H1 (cell line): ENCODE measurements around the gene ACVRL1. TPM values are rescaled to one million over a fixed set of nuclear protein-coding genes. Genes with fewer than 3 reads are reported as not detected.

Experiments used
- CTCF ChIA-PET: fragments of 300-600 bp; sonication (Branson Sonifier 250); formaldehyde crosslinking; loops from one replicate; lab custom pipeline; 2021; ENCODE audit not compliant: partially characterized antibody; lab: Charles Lee
- POLR2A ChIA-PET: fragments of 300-600 bp; sonication (Branson Sonifier 250); formaldehyde crosslinking; loops from one replicate; lab custom pipeline; 2021; ENCODE audit warnings: inconsistent platforms; ENCODE audit not compliant: partially characterized antibody; lab: Charles Lee
- DNase-seq, 2 experiments: peaks; one replicate each; pipeline versions ENCODE4 v3.0.0 to v3.0.0-alpha.2; 2010 to 2022; ENCODE audit warnings: low spot score in 2 of 2, low read depth in 1 of 2, mixed read lengths in 1 of 2
- FAIRE-seq: peaks from 2 replicates; lab custom pipeline; 2011; peaks lifted over from hg19 to GRCh38; lab: Jason Lieb, UNC
- H2AFZ ChIP-seq: 2 replicates; pipeline ENCODE4 v1.8.1; 2012; ENCODE audit warnings: low read length, inconsistent platforms
- H2AK5ac ChIP-seq: 2 replicates; pipeline ENCODE4 v1.6.1; 2013; ENCODE audit warnings: low read depth, low read length
- H2BK120ac ChIP-seq: replicated peaks from 2 replicates; pipeline ENCODE3; 2013; ENCODE audit warnings: low read depth, low read length, inconsistent platforms
- H2BK12ac ChIP-seq: 2 replicates; pipeline ENCODE4 v1.6.1; 2013; ENCODE audit warnings: low read depth, low read length
- H2BK15ac ChIP-seq: 2 replicates; pipeline ENCODE4 v1.6.1; 2013; ENCODE audit warnings: low read length
- H2BK20ac ChIP-seq: 2 replicates; pipeline ENCODE4 v1.6.1; 2013; ENCODE audit warnings: low read length
- H2BK5ac ChIP-seq: 2 replicates; pipeline ENCODE4 v1.6.1; 2013; ENCODE audit warnings: low read depth, low read length
- H3K14ac ChIP-seq: 2 replicates; pipeline ENCODE4 v1.6.1; 2013; ENCODE audit warnings: inconsistent platforms; ENCODE audit not compliant: insufficient read length
- H3K18ac ChIP-seq: 2 replicates; pipeline ENCODE4 v1.6.1; 2013; ENCODE audit warnings: low read length; ENCODE audit errors: extremely low read depth
- H3K23ac ChIP-seq: 2 replicates; pipeline ENCODE4 v1.6.1; 2013; ENCODE audit warnings: inconsistent platforms; ENCODE audit not compliant: insufficient read length
- H3K23me2 ChIP-seq: 2 replicates; pipeline ENCODE4 v1.6.1; 2013; ENCODE audit warnings: low read depth, low read length
- H3K27ac ChIP-seq: 2 replicates; pipeline ENCODE4 v1.6.1; 2011; ENCODE audit warnings: low read depth, low read length, inconsistent platforms
- H3K27me3 ChIP-seq, 4 experiments: replicated peaks in 1 of 4; 1 replicate in 1 of 4; 2 replicates in 3 of 4; pipeline versions ENCODE4 v1.6.1 to v1.8.1; 2011 to 2013; ENCODE audit warnings: low read length in 3 of 4, mild to moderate bottlenecking in 3 of 4, inconsistent platforms in 2 of 4, mixed read lengths in 2 of 4, moderate library complexity in 1 of 4; ENCODE audit not compliant: control insufficient read depth in 3 of 4, insufficient read depth in 3 of 4; ENCODE audit errors: extremely low read depth in 1 of 4
- H3K36me3 ChIP-seq, 4 experiments: 2 replicates each; pipeline versions ENCODE4 v1.6.1 to v1.8.1; 2011 to 2013; ENCODE audit warnings: mild to moderate bottlenecking in 4 of 4, low read length in 3 of 4, moderate library complexity in 2 of 4, control low read depth in 1 of 4, inconsistent platforms in 1 of 4; ENCODE audit not compliant: insufficient read depth in 4 of 4, control insufficient read depth in 2 of 4
- H3K4ac ChIP-seq: replicated peaks from 2 replicates; pipeline ENCODE3; 2013; ENCODE audit warnings: low read length, low read depth, mixed read lengths, inconsistent platforms; ENCODE audit not compliant: insufficient read length
- H3K4me1 ChIP-seq, 4 experiments: replicated peaks in 1 of 4; 1 replicate in 1 of 4; 2 replicates in 3 of 4; pipeline versions ENCODE4 v1.6.1 to v1.8.1; 2011 to 2013; ENCODE audit warnings: low read length in 3 of 4, inconsistent platforms in 2 of 4, mixed read lengths in 1 of 4; ENCODE audit not compliant: insufficient read depth in 4 of 4, control insufficient read depth in 3 of 4
- H3K4me2 ChIP-seq, 2 experiments: 2 replicates each; pipeline versions ENCODE4 v1.6.1 to v1.8.1; 2011 to 2013; ENCODE audit warnings: low read depth in 2 of 2, low read length in 2 of 2, control low read depth in 1 of 2, inconsistent platforms in 1 of 2, mild to moderate bottlenecking in 1 of 2; ENCODE audit not compliant: insufficient read depth in 1 of 2
- H3K4me3 ChIP-seq, 4 experiments: fragments of 200-600, 300-600 bp in 1 of 4; sonication (generic), shearing (Covaris generic), sonication (Bioruptor Twin) in 1 of 4; 2 replicates each; pipeline versions ENCODE4 v1.5.1 to v1.8.1; 2011 to 2016; ENCODE audit warnings: low read length in 4 of 4, low read depth in 3 of 4, control low read depth in 2 of 4, inconsistent platforms in 2 of 4, mild to moderate bottlenecking in 2 of 4, mixed read lengths in 1 of 4, moderate library complexity in 1 of 4; ENCODE audit not compliant: insufficient read depth in 2 of 4; ENCODE audit errors: extremely low read depth in 1 of 4
- H3K56ac ChIP-seq: replicated peaks from 2 replicates; pipeline ENCODE3; 2013; ENCODE audit warnings: low read depth, mild to moderate bottlenecking, mixed read lengths, low read length, inconsistent platforms; ENCODE audit not compliant: insufficient read length
- H3K79me1 ChIP-seq: 2 replicates; pipeline ENCODE4 v1.6.1; 2013; ENCODE audit warnings: low read depth, low read length, control low read depth
- H3K79me2 ChIP-seq, 2 experiments: 2 replicates each; pipeline versions ENCODE4 v1.6.1 to v1.8.1; 2012 to 2013; ENCODE audit warnings: low read length in 2 of 2, mild to moderate bottlenecking in 2 of 2, inconsistent platforms in 1 of 2; ENCODE audit not compliant: insufficient read depth in 2 of 2, control insufficient read depth in 1 of 2
- H3K9ac ChIP-seq, 4 experiments: replicated peaks in 1 of 4; 1 replicate in 1 of 4; 2 replicates in 3 of 4; pipeline versions ENCODE4 v1.6.1 to v1.8.1; 2011 to 2013; ENCODE audit warnings: low read depth in 3 of 4, low read length in 3 of 4, control low read depth in 2 of 4, mild to moderate bottlenecking in 2 of 4, moderate library complexity in 2 of 4, inconsistent platforms in 1 of 4; ENCODE audit errors: extremely low read depth in 1 of 4
- H3K9me3 ChIP-seq, 2 experiments: 2 replicates each; pipeline versions ENCODE4 v1.6.1 to v1.8.1; 2012 to 2013; ENCODE audit warnings: mild to moderate bottlenecking in 2 of 2, moderate library complexity in 2 of 2, control low read depth in 1 of 2, inconsistent platforms in 1 of 2, low read depth in 1 of 2, low read length in 1 of 2, mixed read lengths in 1 of 2; ENCODE audit not compliant: insufficient read depth in 2 of 2
- H4K20me1 ChIP-seq, 2 experiments: replicated peaks in 1 of 2; 2 replicates each; pipeline versions ENCODE3 to v1.8.1; 2011 to 2013; ENCODE audit warnings: inconsistent platforms in 2 of 2, low read length in 2 of 2, mild to moderate bottlenecking in 1 of 2; ENCODE audit not compliant: insufficient read depth in 2 of 2, control insufficient read depth in 1 of 2
- H4K5ac ChIP-seq: 2 replicates; pipeline ENCODE4 v1.6.1; 2013; ENCODE audit warnings: low read length, low read depth, mixed read lengths, inconsistent platforms; ENCODE audit not compliant: insufficient read length
- H4K8ac ChIP-seq: 2 replicates; pipeline ENCODE4 v1.8.0; 2013; ENCODE audit warnings: mild to moderate bottlenecking, moderate library complexity, low read length, inconsistent platforms; ENCODE audit not compliant: insufficient read depth; ENCODE audit errors: extremely low read depth
- H4K91ac ChIP-seq: replicated peaks from 2 replicates; pipeline ENCODE3; 2013; ENCODE audit warnings: low read length, mixed read lengths, inconsistent platforms; ENCODE audit not compliant: insufficient read length
- ASH2L ChIP-seq: fragments of 200-600, 300-600 bp; sonication (generic); IDR thresholded peaks from one replicate; pipeline ENCODE4 v1.7.1; 2017; ENCODE audit warnings: low read length
- ATF3 ChIP-seq: IDR thresholded peaks from 2 replicates; pipeline ENCODE4 v1.6.1; 2011; ENCODE audit warnings: low read depth, mild to moderate bottlenecking, low read length; ENCODE audit not compliant: insufficient read depth
- BCL11A ChIP-seq, 2 experiments: IDR thresholded peaks; one replicate each; pipeline ENCODE4 v1.6.1; 2011; ENCODE audit warnings: low read depth in 2 of 2, low read length in 2 of 2, mild to moderate bottlenecking in 2 of 2
- E2F6 ChIP-seq: IDR thresholded peaks from 2 replicates; pipeline ENCODE4 v1.6.1; 2012; ENCODE audit warnings: inconsistent platforms
- EP300 ChIP-seq, 2 experiments: IDR thresholded peaks; 1 replicate in 1 of 2; 2 replicates in 1 of 2; pipeline ENCODE4 v1.6.1; 2011 to 2012; ENCODE audit warnings: low read depth in 2 of 2, low read length in 2 of 2, mild to moderate bottlenecking in 2 of 2, borderline replicate concordance in 1 of 2, inconsistent platforms in 1 of 2, moderate library complexity in 1 of 2
- FOSL1 ChIP-seq: IDR thresholded peaks from 2 replicates; pipeline ENCODE4 v1.6.1; 2011; ENCODE audit warnings: mild to moderate bottlenecking, low read depth, low read length, moderate library complexity; ENCODE audit not compliant: insufficient read depth
- KDM1A ChIP-seq: fragments of 200-600, 300-600 bp; sonication (generic); IDR thresholded peaks from 2 replicates; pipeline ENCODE4 v1.7.1; 2016; ENCODE audit warnings: mild to moderate bottlenecking, low read length, borderline replicate concordance
- POU5F1 ChIP-seq: IDR thresholded peaks from 2 replicates; pipeline ENCODE4 v1.6.1; 2011; ENCODE audit warnings: low read depth, mild to moderate bottlenecking, low read length, moderate library complexity
- RAD21 ChIP-seq, 2 experiments: IDR thresholded peaks in 1 of 2; conservative IDR thresholded peaks in 1 of 2; 2 replicates each; pipeline ENCODE4 v1.6.1; 2011; ENCODE audit warnings: low read depth in 2 of 2, low read length in 2 of 2, improper control_type of control experiment in 1 of 2, inconsistent platforms in 1 of 2, mild to moderate bottlenecking in 1 of 2, moderate library complexity in 1 of 2
- SRF ChIP-seq: IDR thresholded peaks from 2 replicates; pipeline ENCODE4 v1.6.1; 2011; ENCODE audit warnings: mild to moderate bottlenecking, low read depth, low read length, moderate library complexity
- TAF7 ChIP-seq: optimal IDR thresholded peaks from 2 replicates; pipeline ENCODE3; 2011; ENCODE audit warnings: low read depth, mild to moderate bottlenecking, inconsistent platforms, low read length, moderate library complexity, borderline replicate concordance
- TCF12 ChIP-seq: IDR thresholded peaks from 2 replicates; pipeline ENCODE4 v1.6.1; 2011; ENCODE audit warnings: low read depth, mild to moderate bottlenecking, low read length
- WGBS, 2 experiments: shearing (Covaris generic) in 1 of 2; methylation state at CpG; one replicate each; pipeline versions ENCODE4 v1.1.6 to v1.1.7; 2013 to 2015; ENCODE audit warnings: low lambda C conversion rate in 2 of 2, mixed read lengths in 2 of 2, inconsistent platforms in 1 of 2, low coverage in 1 of 2, missing lambda C conversion rate in 1 of 2; ENCODE audit not compliant: insufficient replicate concordance in 2 of 2, insufficient coverage in 1 of 2, insufficient read length in 1 of 2; ENCODE audit errors: extremely low coverage in 1 of 2, missing lambda C conversion rate in 1 of 2; 5-methylcytosine and 5-hydroxymethylcytosine counted together
- polyA plus RNA-seq, 7 experiments: library from polyadenylated mRNA; depleted of rRNA in 3 of 7; stranded (reverse) in 5 of 7; unstranded in 2 of 7; fragments of >200 nt in 5 of 7; fragments of 200-250 nt in 2 of 7; gene quantifications; 1 replicate in 5 of 7; 2 replicates in 1 of 7; 4 replicates in 1 of 7; pipeline versions ENCODE4 v1.2.1 to v1.2.3, GENCODE V29; 2011 to 2013; ENCODE audit warnings: missing spikeins in 2 of 7, mixed read lengths in 2 of 7
- total RNA-seq: library from RNA; stranded (reverse); fragmentation: NEBNext Ultra II Directional; extraction: Animal tissue kit (Norgen Biotek cat#: 25700); gene quantifications from 2 replicates; pipeline ENCODE4 v1.2.1, GENCODE V29; 2021

The ACVRL1 gene
- total and polyA plus RNA-seq, 2 of the 8 experiments (the other 6 are each of a cell fraction or from before 2014, with no cell fraction given) = 0.09 to 0.35 TPM

- DNase-seq = no peak
- no peak overlapping the region for H2BK12ac ChIP-seq
- no peak overlapping the region for H4K5ac ChIP-seq
- H2AK5ac ChIP-seq = no peak overlapping the region
- no peak for FAIRE-seq
- H4K8ac ChIP-seq = no peak overlapping the region
- no peak overlapping the region for H3K14ac ChIP-seq
- H3K4me1 ChIP-seq = peaks cover 0 to 4% (median 1%) of the 10 kb centered on the region in 4 experiments; a peak in 1 of 7 replicates
- no peak overlapping the region for H3K56ac ChIP-seq
- no peak overlapping the region for H2BK120ac ChIP-seq
- no peak overlapping the region for H3K4ac ChIP-seq
- no peak overlapping the region for H3K27ac ChIP-seq
- H4K20me1 ChIP-seq = peaks cover 1 to 11% of the 10 kb centered on the region in 2 experiments
- POLR2A ChIA-PET = no interaction called here
- CTCF ChIA-PET = interaction anchor here (2.6 kb wide), 1 partner anchor 60 kb away, joined by 10 read pairs; no protein-coding TSS in a partner anchor
- H2BK5ac ChIP-seq = no peak overlapping the region
- H3K4me3 ChIP-seq = no peak overlapping the region
- no peaks in the 10 kb centered on the region for H3K27me3 ChIP-seq
- H3K23ac ChIP-seq = no peak overlapping the region
- H3K18ac ChIP-seq = no peak overlapping the region
- H2BK20ac ChIP-seq = no peak overlapping the region
- H4K91ac ChIP-seq = no peak overlapping the region
- no peak overlapping the region for H3K4me2 ChIP-seq
- WGBS, 2 experiments = 93% methylated on average over 4 of the region's 4 CpGs; no CpG with 5 or more reads in 1 of the 2 experiments
- H3K9ac ChIP-seq = no peak overlapping the region
- H3K79me1 ChIP-seq = no peaks in the 10 kb centered on the region
- no peaks in the 10 kb centered on the region; a peak in 1 of 4 replicates for H3K9me3 ChIP-seq
- H3K36me3 ChIP-seq = peaks cover 0 to 7% (median 0%) of the 10 kb centered on the region in 4 experiments; a peak in 2 of 8 replicates
- H2BK15ac ChIP-seq = no peak overlapping the region
- peaks cover 0 to 20% of the 10 kb centered on the region in 2 experiments; a peak in 2 of 4 replicates for H3K79me2 ChIP-seq
- H2AFZ ChIP-seq = no peak overlapping the region
- no peaks in the 10 kb centered on the region; the same call in 1 of the 2 replicates for H3K23me2 ChIP-seq
- TF ChIP-seq RAD21 (IDR thresholded peaks at IDR 0.05 in 1 of 2, conservative IDR thresholded peaks at IDR 0.05 in 1 of 2; ENCODE audit: low read depth in 2 of 2, low read length in 2 of 2) = no peak
- no peak for TF ChIP-seq ASH2L
- no peak for TF ChIP-seq ATF3
- TF ChIP-seq E2F6 = no peak
- no peak for TF ChIP-seq FOSL1
- TF ChIP-seq SRF = no peak
- TF ChIP-seq EP300 (IDR thresholded peaks at IDR 0.05; ENCODE audit: borderline replicate concordance in 1 of 2, low read depth in 2 of 2, low read length in 2 of 2) = no peak
- no peak for TF ChIP-seq BCL11A (IDR thresholded peaks at IDR 0.05; ENCODE audit: low read depth in 2 of 2, low read length in 2 of 2)
- no peak for TF ChIP-seq POU5F1
- TF ChIP-seq KDM1A = no peak
- no peak for TF ChIP-seq TCF12
- no peak for TF ChIP-seq TAF7
Measured at GRCh38 chr12:51963477-51963876, 56.2 kb downstream of the ACVRL1 start.
